GM21529 (cell line): ENCODE measurements around the gene FREY1.

ENCODE experiments used
- ATAC-seq: cut with Tn5 transposase; IDR thresholded peaks from one replicate; pipeline ENCODE4 v1.9.1; 2021; ENCODE audit not compliant: unreplicated experiment

FREY1 gene

DNA sequence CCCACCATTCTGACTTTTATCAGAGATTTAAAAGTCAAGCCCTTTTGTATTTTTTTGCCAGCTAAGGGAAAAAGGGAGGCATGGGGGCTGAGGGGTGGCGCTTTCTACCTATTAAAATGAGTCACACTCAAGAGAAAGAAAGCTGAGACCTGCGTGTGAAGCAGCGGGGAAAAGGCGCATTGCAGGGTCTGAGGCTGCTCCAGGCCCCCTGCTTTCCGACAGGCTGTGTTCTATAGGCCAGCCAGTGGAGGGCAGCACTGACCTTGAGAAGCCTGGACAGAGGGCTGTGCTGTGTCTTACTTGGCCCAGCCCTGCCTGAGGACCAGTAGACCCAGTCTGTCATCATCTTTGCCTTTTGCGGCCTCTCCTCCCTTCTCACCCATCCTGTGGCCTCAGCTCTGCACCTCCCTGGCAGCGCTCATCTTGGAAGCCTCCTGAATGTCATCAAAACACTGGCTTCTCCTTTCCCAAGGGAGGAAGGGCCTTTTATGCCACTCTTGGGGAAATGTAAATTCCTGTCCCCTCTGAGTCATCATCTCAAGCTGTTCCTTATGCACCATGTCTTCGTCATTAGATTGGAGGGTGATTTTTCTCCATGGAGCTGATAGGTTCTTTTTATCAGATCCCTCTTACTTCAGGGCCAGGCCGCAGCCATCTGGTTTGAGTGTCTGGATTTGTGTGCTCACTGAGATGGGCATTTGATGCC, 34.3 kb downstream of the FREY1 start:
- no peak for ATAC-seq

DNA sequence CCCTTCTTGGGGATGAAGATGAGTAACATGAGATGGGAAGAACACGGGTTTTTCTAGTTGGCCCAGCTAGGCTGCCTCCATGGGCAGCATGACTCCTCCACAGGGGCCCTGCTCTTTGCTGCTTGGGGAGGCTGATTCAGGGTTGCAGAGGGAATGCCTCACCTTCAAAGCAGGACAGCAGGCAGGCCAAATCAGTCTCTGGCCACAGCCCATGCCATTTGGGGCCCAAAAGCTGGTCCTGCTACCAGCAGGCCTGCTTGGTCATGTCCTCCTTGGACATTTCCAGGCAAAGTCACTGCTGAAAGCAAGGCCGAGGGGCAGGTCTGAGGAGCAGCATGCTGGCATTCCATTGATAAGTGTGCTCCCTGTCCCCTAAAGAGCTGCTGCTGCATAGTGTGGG, 35.4 kb downstream of the FREY1 start:
- no peak for ATAC-seq

DNA sequence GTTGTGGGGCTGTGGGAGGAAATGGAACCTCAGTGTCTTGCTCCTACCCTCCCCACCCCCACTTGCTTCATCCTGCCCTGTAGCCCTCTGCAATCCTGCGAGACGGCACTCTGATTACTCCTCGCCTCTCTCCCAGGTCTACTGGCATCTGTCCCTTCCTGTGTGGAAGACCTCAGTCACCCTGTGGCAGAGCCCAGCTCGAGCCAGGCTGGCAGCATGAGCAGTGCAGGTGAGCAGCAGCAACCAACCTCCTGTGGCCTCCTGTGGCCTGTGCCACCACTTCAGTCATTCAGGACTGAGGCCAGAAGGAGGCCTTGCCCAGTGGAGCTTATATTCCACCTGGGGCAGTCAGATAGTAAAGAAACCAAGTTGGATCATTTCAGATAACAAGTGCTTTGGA, 36.4 kb downstream of the FREY1 start:
- ATAC-seq, result no peak

DNA sequence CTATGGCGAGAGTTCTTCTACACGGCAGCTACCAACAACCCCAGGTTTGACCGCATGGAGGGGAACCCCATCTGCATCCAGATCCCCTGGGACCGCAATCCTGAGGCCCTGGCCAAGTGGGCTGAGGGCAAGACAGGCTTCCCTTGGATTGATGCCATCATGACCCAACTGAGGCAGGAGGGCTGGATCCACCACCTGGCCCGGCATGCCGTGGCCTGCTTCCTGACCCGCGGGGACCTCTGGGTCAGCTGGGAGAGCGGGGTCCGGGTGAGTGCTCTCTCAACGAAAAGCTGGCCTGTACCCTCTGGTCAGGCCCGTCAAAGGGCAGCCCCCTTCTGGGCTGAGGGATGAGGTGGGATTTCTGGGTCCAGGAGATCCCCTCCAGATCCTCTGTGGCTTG, 37.5 kb downstream of the FREY1 start:
- ATAC-seq, result no peak

DNA sequence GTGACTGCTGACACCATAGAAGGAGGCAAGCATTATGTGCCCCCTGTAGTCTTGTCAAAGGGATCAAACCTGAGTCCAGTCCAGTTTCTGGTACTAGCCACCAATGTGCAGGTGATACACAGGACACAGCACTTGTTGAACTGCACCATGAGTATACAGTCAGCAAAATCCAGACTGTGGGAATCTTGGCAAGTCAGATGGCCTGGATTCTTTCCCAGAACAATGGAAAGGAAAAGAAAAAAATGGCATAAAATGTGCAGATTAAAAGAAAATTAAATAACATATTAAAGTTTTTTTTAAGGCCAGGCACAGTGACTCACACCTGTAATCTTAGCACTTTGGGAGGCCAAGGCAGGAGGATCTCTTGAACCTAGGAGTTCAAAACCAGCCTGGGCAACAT, 43.0 kb downstream of the FREY1 start:
- ATAC-seq, result no peak

DNA sequence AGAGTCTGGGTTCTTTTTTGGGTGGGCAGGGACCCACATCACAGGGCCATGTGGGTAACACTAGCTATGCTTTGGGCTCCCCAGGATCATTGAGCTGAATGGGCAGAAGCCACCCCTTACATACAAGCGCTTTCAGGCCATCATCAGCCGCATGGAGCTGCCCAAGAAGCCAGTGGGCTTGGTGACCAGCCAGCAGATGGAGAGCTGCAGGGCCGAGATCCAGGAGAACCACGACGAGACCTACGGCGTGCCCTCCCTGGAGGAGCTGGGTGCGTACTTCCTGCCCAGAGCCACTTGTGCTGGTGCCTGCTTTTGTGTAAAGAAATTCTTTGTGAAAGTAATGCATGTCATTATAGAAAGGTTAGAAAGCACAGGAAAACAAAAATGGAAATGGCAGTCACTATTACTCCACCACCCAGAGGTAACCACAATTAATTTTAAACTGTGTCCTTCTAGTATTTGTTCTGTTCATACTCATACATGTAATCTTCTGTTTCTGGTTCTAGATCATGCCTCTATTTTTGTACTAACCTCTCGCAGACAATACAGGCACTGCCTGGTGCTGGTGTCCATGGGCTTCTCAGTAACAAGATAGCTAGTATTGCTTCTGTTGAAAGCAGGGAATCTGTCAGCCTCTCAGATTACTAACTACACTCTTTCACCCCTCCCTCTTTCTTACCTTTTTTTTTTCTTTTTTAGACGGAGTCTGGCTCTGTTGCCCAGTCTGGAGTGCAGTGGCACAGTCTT, 46.1 kb downstream of the FREY1 start:
- no peak for ATAC-seq

DNA sequence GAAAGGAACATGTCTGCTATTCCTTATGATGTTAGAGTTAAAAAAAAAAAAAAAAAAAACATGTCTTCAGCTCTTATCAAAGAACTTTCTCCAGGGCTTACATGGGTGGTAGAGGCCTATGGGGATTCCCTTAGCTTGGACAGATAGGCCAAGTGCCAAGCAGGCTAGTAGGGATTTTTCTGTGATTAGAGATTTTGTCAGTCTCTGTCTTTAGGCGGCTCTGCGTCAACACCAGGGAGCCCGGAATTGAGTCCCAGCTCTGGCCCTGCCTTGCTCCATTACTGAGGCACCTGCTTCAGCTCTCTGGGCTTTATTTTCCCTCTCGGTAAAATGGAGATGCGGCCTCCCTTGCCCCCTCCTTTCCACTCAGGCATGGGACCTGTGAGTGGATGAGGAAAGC, 46.7 kb downstream of the FREY1 start:
- ATAC-seq, result no peak

DNA sequence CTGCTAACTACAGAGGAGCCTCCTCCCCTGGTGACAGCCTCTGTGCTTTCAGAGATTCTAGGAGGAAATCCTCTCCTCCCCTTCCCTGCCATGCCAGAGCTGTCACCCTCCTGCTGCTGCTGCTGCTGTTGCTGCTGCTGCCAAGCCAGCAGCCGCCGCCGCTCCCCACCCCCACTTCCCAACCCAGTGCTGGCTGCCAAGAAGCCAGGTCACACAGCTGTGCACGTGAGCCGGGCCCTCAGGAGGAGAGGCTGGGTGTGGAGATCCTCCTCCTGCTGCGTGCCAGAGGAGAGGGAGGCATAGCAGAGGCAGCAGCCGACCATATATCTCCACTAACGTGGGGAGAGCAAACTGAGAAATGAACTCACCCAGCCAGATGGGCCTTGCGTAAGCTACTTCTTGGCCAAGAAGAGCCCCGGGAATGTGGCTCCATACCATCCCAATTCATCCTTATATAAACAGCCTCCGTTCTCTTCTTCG, 47.4 kb downstream of the FREY1 start:
- no peak for ATAC-seq

DNA sequence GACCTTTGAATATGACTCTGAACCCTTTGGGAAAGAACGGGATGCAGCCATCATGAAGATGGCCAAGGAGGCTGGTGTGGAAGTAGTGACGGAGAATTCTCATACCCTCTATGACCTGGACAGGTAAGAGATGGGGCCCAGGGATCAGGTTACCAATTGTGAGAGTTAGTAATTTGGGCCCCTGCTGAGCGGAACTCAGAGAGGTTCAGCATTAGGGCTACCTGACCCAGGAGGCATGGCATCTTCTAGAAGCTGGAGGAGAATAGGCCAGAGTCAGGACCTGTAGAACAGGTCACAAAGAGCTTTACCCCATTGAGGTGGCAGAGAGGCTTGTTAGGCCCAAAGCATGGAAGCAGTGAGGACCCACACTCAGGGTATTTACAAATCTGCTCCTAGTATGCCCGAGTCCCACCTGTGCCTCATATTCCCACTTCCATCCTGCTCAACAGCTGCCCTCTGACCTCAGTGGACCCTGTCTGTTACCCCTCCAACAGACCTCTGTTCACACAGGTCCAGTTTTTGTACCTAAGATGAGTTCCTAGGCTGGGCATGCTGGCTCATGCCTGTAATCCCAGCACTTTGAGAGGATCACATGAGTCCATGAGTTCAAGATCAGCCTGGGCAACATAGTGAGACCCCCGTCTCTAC, 48.2 kb downstream of the FREY1 start:
- no peak for ATAC-seq

DNA sequence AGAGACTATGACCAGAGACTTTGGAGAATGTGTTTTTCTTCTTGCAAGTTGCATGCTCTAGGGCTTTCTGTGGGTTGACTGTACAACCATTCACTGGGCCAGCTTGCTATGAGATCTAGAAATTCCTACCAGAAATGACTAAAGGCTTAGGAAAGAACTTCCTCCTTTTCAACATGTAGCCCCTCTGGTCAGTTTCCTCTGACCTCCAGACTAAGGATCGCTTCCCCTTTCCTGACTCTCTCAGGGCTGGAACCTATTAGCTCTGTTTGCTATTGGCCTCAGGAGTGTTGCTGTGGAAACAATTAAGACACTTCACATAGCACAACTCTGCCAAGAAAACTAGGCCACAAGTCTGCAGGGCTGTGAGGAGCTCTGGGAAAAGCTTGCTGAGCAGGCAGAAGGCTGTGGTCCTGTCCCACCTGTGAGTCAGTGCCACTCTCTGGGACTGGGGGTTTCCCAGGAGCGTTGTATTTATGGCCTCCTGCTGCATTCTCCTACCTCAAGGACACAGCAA, 49.1 kb downstream of the FREY1 start:
- no peak for ATAC-seq
